HG03469 (cell line): Measurements from ENCODE around the gene LAMA1.

Experiments
- ATAC-seq: cut with Tn5 transposase; IDR thresholded peaks from one replicate; pipeline ENCODE4 v1.9.1; 2021; ENCODE audit warnings: mild to moderate bottlenecking, moderate library complexity, moderate number of reproducible peaks; ENCODE audit not compliant: unreplicated experiment

Gene LAMA1

DNA sequence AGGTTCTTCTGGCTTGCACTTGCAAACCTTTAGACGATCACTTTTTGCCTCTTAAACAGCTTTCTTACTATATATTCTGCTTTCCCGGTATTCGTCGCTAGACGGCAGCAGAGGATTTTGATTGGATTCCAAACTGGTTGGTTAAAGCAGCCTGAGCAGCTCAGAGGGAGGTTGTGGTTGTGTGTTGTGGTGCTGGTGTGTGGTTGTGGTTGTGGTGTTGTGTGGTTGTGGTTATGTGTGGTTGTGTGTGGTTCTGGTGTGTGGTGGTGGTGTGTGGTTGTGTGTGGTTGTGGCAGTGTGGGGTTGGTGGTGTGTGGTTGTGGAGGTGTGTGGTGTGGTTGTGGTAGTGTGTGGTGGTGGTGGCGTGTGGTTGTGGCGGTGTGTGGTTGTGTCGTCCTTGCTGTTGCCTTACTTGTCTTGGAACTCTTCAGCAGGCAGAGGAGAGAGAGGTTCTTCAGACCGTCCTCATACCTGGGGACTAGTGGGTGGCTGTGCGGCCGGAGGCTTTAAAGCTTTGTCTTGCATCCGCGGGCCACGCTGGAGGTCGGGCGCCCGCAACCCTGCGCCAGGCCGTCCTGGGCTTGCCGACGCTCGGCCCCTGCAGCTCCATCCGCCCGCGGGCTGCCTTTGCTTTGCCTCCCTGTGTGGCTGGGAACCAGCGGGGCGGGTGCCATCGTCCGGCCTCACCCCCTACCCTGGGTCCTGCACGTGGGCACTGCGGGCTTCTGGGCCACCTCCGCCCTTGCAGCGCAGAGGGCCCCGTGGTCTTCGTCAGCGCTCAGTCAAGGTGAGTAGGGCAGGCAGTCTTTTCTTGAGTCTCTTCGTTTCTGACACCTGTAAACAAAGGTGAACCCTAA, 197.3 kb downstream of the LAMA1 start:
- no peak for ATAC-seq

DNA sequence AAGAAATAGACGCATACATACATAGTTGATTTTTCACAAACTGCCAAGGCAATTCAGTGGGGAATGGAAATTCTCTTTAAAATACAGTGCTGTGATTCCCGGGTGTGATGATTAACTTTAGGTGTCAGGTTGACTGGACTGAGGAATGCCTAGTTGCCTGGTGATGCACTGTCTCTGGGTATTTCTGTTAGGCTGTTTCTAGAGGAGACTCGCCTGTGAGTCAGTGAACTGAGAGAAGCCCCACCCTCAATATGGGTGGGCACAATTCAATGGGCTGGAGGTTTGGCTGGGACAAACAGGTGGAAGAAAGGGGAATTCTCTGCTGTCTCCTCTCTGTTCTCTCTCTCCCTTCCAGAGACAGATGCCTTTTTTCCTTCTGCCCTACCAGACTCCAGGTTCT, 200.5 kb downstream of the LAMA1 start:
- no peak for ATAC-seq

DNA sequence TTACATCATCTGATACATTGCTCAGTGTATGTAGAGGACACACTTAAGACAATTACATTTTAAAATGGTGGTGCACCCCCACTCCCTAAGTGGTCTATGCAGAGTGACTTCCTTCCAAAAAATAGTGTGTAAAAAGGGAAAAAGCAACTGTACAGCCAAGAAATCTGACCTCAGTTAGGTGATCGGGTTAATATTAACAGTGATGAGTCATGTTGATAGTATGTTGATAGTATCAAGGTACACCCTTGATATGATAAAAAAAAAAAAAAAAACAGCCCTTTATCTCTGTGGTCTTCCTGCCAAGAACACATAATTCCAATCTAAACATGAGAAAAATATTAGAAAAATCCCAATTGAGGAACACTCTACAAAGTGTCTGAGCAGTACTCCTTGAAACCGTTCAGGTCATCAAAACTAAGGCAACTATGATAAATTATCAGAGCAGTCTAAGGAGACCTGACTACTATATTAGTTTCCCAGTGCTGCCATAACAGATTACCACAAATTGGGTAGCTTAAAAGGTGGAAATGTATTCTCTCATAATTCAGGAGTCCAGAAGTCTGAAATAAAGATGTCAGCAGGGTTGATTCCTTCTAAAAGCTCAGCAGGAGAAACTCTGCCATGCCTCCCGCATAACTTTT, 216.2 kb downstream of the LAMA1 start:
- ATAC-seq: no peak

DNA sequence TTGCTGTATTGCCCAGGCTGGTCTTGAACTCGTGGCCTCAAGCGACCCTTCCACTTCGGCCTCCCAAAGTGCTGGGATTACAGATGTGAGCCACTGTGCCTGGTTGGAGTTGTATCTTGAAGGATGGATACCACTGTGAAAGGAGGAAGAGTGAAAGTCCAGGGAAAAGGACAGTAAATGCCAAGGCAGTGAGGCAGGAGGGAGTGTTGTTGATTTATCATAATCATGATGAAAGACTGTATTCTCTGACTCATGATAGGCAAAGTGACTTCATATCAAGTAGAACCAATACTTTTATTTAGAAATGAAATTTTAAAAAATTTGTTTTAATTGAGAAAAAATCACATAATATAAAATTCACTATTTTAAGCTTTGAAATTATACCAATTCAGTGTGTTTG, 225.8 kb downstream of the LAMA1 start:
- ATAC-seq: no peak
